Heart left ventricle (tissue), 13 donors: ENCODE data around the gene PIGT.

Experiments
- CTCF ChIP-seq, 12 donors: fragments of 200-600 bp; sonication (generic) in 4 of 12; IDR thresholded peaks; one replicate each; pipeline versions ENCODE4 v1.5.0 to v1.8.0; 2018 to 2022; ENCODE audit warnings: antibody characterized with exemption in 12 of 12, mild to moderate bottlenecking in 5 of 12
- POLR2A ChIP-seq, 2 donors: fragments of 450-650 bp; IDR thresholded peaks; one replicate each; pipeline ENCODE4 v1.6.1; 2017; ENCODE audit warnings: antibody characterized with exemption in 2 of 2, mild to moderate bottlenecking in 2 of 2, moderate library complexity in 2 of 2
- donor health status: ischemic (EF 13 %, LVEDD 7.1; RV severe dilation, severe dysfunction).
- donor health status: DM: no; HTN: yes; CAD: no.
- donor health status: DM: no; HTN: no; CAD: no.
- donor health status: ischemic (EF 25% LVEDD 6.9; RV normal size, moderate dysfunction).
- donor health status: ischemic (EF 25% LVEDD 5.7; RV mildly dilated, moderate dysfunction).
- donor health status: ischemic (EF 35%, LVEDD 5.7; RV mildly dilated, moderate dysfunction).
- donor health status: nonischemic (EF 11% LVEDD 7.7; RV severe dilation, severe dysfunction).
- donor health status: DM: yes; HTN: yes; CAD: no.
- donor health status: PGD.
- donor health status: ischemic (EF 29% LVEDD 5.4; RV normal size, mild dysfunction).
- donor health status: nonischemic (EF 23%, LVEDD 6.1; RV moderate dilation, normal function).

GRCh38 chr20:45390931-45391330 is 25.0 kb upstream of the PIGT start:
- TF ChIP-seq POLR2A (IDR thresholded peaks at IDR 0.05) (no peak), CTCF (IDR thresholded peaks at IDR 0.05) (no peak)
